Smooth muscle cell (in vitro differentiated cells): Measurements from ENCODE around the gene MSH3. TPM values are rescaled to one million over a fixed set of nuclear protein-coding genes. Genes with fewer than 3 reads are reported as not detected.

ENCODE experiments used
- DNase-seq: peaks from one replicate; lab custom pipeline; 2025; ENCODE audit not compliant: unreplicated experiment; lab: John Stamatoyannopoulos, UW
- H2AFZ ChIP-seq: fragments of 200-600 bp; sonication (generic); 2 replicates; pipeline ENCODE4 v1.6.0; 2016; ENCODE audit warnings: antibody characterized with exemption, low read depth, mild to moderate bottlenecking
- H3F3A ChIP-seq: fragments of 200-600 bp; sonication (generic); 2 replicates; pipeline ENCODE4 v1.6.0; 2017; ENCODE audit warnings: antibody characterized with exemption, low read depth
- H3K27ac ChIP-seq: fragments of 200-600 bp; sonication (generic); 2 replicates; pipeline ENCODE4 v1.5.1; 2016; ENCODE audit warnings: low read depth, mild to moderate bottlenecking
- H3K27me3 ChIP-seq: fragments of 200-600 bp; sonication (generic); 2 replicates; pipeline ENCODE4 v1.6.1; 2016; ENCODE audit warnings: low read depth, mild to moderate bottlenecking
- H3K36me3 ChIP-seq: fragments of 200-600 bp; sonication (generic); 2 replicates; pipeline ENCODE4 v1.5.1; 2016; ENCODE audit warnings: low read depth
- H3K4me1 ChIP-seq: fragments of 200-600 bp; sonication (generic); 2 replicates; pipeline ENCODE4 v1.5.1; 2016; ENCODE audit warnings: low read depth
- H3K4me2 ChIP-seq: fragments of 200-600 bp; sonication (generic); 2 replicates; pipeline ENCODE4 v1.6.0; 2016; ENCODE audit warnings: mild to moderate bottlenecking
- H3K4me3 ChIP-seq: fragments of 200-600 bp; sonication (generic); 2 replicates; pipeline ENCODE4 v1.5.1; 2016; ENCODE audit warnings: mild to moderate bottlenecking
- H3K79me2 ChIP-seq: fragments of 200-600 bp; sonication (generic); 2 replicates; pipeline ENCODE4 v1.6.0; 2016; ENCODE audit warnings: low read depth, mild to moderate bottlenecking
- H3K9ac ChIP-seq: fragments of 200-600 bp; sonication (generic); 2 replicates; pipeline ENCODE4 v1.6.0; 2016; ENCODE audit warnings: low read depth
- H3K9me3 ChIP-seq: fragments of 200-600 bp; sonication (generic); replicated peaks from 2 replicates; pipeline ENCODE4 v1.5.1; 2016; ENCODE audit warnings: low read depth
- H4K20me1 ChIP-seq: fragments of 200-600 bp; sonication (generic); 2 replicates; pipeline ENCODE4 v1.6.0; 2016; ENCODE audit warnings: low read depth
- CTCF ChIP-seq: fragments of 200-600 bp; sonication (generic); IDR thresholded peaks from 2 replicates; pipeline ENCODE4 v1.5.1; 2017; ENCODE audit warnings: borderline replicate concordance, mild to moderate bottlenecking, antibody characterized with exemption; ENCODE audit not compliant: insufficient read depth, poor library complexity, severe bottlenecking
- WGBS: methylation state at CpG from one replicate; pipeline ENCODE4 v1.1.7; 2016; ENCODE audit warnings: low lambda C conversion rate; 5-methylcytosine and 5-hydroxymethylcytosine counted together
- polyA plus RNA-seq: library from polyadenylated mRNA; unstranded; fragments of >200 nt; fragmentation: Nextera tagmentation; extraction: Ambion mirVana; gene quantifications from 2 replicates; pipeline ENCODE4 v1.2.1, GENCODE V29; 2016
- total RNA-seq: library from RNA; depleted of rRNA; stranded (reverse); fragments of >200 nt; gene quantifications from 2 replicates; pipeline ENCODE4 v1.2.3, GENCODE V29; 2014

The MSH3 gene
- total and polyA plus RNA-seq, 2 experiments from 2014 or later: 5.1 to 12.6 TPM

- Histone ChIP-seq H3K36me3 (peaks cover 6% of the 10 kb centered on the region), H3K27ac (no peak overlapping the region), H3K79me2 (no peaks in the 10 kb centered on the region)
Observed at GRCh38 chr5:80662108-80662507, 7.7 kb downstream of the MSH3 start.

GRCh38 chr5:80665057-80665456 is 10.6 kb downstream of the MSH3 start:
- no peaks in the 10 kb centered on the region for H4K20me1 ChIP-seq
- no peak overlapping the region for H3K27ac ChIP-seq
- H3K27me3 ChIP-seq: no peaks in the 10 kb centered on the region
- no peak overlapping the region for H2AFZ ChIP-seq
- H3F3A ChIP-seq: no peaks in the 10 kb centered on the region
- TF ChIP-seq CTCF: no peak
- no peak for DNase-seq
- H3K36me3 ChIP-seq: peaks cover under 1% of the 10 kb centered on the region
- H3K4me3 ChIP-seq: no peak overlapping the region
- H3K4me1 ChIP-seq: no peaks in the 10 kb centered on the region
- H3K9ac ChIP-seq: no peak overlapping the region
- over 99% methylated on average over 4 of the region's 4 CpGs for WGBS
- no peak overlapping the region for H3K4me2 ChIP-seq
- H3K79me2 ChIP-seq: no peaks in the 10 kb centered on the region
- no peaks in the 10 kb centered on the region for H3K9me3 ChIP-seq

More at GRCh38 chr5:80662108-80662507, 7.7 kb downstream of the MSH3 start:
- Histone ChIP-seq H4K20me1 (no peaks in the 10 kb centered on the region), H3F3A (no peaks in the 10 kb centered on the region), H3K4me3 (no peak overlapping the region), H2AFZ (no peak overlapping the region), H3K4me1 (no peaks in the 10 kb centered on the region), H3K9ac (no peak overlapping the region), H3K27me3 (no peaks in the 10 kb centered on the region), H3K9me3 (no peaks in the 10 kb centered on the region), H3K4me2 (no peak overlapping the region)
- 100% methylated on average over 1 of the region's 1 CpG for WGBS
- no peak for TF ChIP-seq CTCF
- no peak for DNase-seq

GRCh38 chr5:80667384-80667783 is 12.9 kb downstream of the MSH3 start:
- H3K9ac ChIP-seq: no peak overlapping the region
- no peak overlapping the region for H3K4me2 ChIP-seq
- no peaks in the 10 kb centered on the region for H3K79me2 ChIP-seq
- WGBS: 98% methylated on average over 8 of the region's 8 CpGs
- DNase-seq: no peak
- no peak overlapping the region for H3K4me3 ChIP-seq
- no peak for TF ChIP-seq CTCF
- H3K36me3 ChIP-seq: no peaks in the 10 kb centered on the region
- no peak overlapping the region for H2AFZ ChIP-seq
- no peaks in the 10 kb centered on the region for H3K9me3 ChIP-seq
- H3K4me1 ChIP-seq: no peaks in the 10 kb centered on the region
- H3F3A ChIP-seq: peaks cover 6% of the 10 kb centered on the region
- no peak overlapping the region for H3K27ac ChIP-seq
- no peaks in the 10 kb centered on the region for H3K27me3 ChIP-seq
- H4K20me1 ChIP-seq: no peaks in the 10 kb centered on the region
